ENCODE measurements around the gene TTLL11.
"Not testable (repeated sequence)": the region's sequence is repeated elsewhere in the genome, so short reads cannot be mapped to it uniquely, and the experiment has no call there.

TTLL11 gene

DNA sequence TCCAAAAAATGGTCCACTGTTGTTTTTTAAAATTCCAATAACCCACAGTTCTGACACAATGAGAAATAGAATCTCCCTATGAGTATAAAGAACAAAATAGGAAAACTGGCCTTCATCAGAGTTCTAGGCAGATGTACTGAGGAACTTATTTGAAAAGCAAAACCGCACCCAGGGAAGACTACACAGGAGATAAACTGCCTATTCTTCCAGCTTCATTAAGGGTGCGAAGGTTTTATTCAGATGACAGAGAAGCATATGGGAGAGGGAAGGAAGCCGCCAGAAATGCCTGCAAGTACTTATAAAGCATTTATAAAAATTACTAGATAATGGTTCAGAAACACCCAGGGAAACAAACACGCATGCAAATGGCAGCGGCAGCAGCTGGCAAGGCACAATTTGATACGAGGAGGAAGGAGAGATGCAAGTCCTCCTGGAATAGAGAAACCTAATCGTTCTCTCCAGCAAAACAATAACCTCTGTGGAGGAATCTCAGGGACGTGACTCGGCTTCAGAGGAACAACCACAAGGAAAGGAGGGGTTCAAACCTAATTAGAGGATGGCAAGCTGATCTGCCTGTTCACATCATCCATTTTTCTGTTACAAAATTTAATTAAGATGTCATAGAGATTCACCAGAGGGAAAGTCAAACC is 9.0 kb downstream of the TTLL11 start:
- DNase-seq (ENCODE audit: low spot score) = no peak

DNA sequence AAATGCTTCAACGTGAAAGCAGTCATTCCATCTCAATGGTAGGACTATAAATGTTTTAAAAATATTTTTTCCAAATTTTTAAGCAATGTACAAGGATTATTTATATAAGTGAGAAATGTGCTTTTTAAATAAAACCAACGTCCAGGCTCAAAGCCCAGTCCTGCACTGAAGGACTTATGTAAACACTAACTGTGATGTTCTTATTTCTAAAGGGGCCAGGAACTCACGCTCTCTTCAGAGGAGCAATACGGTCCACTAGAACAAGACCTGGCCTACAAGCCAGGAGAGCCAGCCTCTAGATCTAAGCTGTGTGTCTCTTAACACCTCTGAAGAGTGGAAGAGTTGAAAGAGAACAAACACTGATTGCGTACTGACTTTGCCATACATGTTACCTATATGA is 12.1 kb downstream of the TTLL11 start:
- DNase-seq (ENCODE audit: low spot score) = no peak

DNA sequence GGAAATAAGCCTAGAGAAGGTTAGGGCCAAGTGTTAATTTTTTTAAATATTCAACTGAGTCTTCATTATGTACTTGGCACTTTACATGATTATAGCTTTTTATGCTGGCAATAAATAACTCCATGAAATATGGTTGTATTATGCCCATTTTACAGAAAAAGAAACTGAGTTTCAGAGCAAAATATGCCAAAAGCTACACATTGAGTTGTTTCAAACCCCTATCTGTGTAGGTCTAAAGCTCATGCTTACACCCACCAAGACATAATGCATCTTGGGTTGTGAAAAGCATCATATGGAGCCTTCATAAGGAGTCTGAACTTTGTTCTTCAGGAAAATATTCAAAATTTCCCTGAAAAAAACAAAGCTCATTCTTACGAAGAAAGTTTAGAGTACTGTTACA is 14.6 kb downstream of the TTLL11 start:
- no peak for DNase-seq (ENCODE audit: low spot score)

DNA sequence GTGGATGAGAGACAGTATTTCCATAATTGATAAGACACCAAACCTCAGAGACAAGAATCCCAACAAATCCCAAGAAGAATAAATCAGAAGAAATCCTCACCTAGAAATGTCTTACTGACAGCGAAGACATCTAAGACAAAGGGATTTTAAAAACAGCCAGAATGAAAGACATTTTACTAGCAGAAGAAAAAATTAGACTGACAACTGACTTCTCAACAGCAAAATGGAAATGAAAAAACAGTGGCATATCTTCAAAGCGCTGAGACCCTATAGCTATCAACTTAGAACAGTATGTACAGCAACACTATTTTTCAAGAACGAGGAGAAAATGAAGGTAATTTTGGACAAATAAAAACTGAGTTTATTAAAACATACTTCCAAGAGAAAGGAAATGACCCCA is 16.3 kb downstream of the TTLL11 start:
- no peak for DNase-seq (ENCODE audit: low spot score)

DNA sequence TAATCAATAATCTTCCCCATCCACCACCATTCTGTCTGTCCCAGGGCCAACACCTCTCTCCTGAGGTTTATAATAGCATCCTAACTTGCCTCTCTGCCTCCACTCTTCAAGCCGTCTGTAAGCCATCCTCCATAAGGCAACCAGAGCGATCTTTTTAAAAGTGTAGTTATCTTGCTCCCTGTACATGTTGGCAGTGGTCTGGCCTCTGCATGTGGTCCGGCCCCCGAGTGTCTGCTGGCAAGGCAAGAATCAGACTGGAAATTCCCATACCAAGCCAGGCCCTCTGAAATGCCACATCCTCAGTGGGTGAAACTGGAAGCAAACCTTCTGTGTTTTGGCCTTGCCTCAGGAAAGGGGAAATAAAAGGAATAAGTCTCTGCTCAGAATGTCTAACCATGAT is 17.0 kb downstream of the TTLL11 start:
- no peak for DNase-seq (ENCODE audit: low spot score)

DNA sequence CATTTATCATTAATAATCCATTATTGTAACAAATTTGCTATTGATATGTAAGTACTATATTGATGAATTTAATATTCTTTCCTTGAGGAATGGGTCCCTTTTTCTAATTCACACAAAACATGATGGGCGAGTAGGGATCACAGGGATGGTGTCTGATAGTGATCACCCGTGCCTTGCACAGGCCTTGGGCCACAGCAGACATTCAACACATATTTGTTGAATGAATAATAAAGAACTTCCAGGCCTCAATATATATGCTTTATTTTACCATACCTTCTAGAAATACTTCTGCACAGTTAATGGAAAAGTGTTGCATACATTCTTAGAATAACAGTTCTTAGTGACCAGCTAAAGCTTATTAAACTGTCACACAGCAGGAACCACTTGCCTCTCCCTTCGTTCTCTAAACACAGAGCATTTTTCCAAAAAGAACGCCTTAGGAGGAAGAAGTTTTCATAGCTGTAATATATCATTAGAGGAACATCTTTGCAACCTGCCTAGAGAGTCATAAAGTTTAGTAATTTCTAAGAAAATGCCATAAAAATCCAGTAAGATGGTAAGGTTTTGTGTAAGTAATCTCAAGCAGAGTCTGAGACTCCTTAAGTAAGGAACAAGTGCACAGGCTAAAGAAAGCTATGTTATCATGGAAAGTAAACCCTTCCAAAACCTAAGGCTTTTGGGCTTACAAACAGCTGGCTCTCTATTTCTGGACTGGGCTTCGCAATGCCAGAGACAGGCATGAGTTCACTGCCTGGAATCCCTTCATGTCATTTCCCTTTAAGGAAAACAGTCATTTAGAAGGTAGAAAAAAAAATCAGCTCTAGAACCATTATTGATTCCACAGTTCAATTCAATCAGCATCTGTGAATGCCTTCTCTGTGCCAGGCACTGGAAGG is 17.7 kb downstream of the TTLL11 start:
- DNase-seq (ENCODE audit: low spot score) = no peak

DNA sequence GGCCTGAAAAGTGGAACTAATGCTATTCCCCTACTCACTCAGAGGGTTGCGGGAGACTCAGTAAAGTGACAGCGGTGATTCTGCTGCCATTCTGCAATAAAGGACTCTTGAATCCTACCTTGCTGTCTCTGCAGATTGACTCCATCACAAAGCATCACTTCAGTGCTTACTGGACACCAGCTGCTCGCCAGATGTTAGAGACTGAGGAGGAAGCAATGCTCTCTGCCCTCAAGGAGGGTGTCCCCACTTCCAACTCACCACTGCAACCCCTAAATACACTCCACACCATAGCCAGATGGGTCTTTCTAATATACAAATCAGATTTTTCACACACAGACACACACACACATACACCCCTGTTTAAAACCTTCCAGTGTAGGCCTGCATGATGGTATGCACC is 21.4 kb downstream of the TTLL11 start:
- no peak for DNase-seq (ENCODE audit: low spot score)

DNA sequence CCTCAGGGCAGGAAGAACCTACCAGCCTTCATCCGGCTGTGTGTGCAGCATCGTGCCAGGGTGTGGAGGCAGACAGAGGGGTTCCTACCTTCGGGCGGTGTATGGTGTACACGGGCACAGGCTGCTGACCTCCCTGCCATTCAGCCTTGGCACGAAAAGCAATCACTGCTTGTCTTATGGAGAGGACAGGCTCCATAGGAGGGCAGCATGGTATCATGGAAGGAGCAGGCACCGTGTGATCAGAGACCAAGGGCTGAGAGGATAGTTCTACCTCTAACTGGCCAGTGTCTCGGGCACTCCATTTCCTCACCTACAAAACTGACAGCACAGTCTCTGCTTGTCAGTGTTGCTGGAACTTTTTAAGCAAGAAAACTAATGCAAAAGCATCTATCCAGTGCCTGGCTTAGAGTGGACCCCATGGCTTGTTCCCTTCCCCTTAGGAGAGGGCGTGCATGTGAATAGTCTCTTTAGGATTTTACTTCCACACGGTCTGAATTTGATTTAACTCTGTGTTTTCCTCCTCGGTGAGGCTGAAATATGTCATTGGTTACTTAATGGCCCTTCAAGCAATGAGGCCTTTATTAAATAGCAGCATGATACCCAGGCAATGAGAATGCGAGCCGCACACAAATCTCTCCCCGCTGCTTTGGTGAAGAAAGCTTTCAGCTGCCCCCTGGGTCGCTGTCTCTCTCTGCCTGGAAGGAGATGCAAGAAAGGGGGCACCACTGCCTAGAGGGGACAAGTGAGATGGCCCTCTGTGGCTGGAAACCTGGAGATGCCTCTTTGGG is 22.2 kb downstream of the TTLL11 start:
- no peak for DNase-seq (ENCODE audit: low spot score)

DNA sequence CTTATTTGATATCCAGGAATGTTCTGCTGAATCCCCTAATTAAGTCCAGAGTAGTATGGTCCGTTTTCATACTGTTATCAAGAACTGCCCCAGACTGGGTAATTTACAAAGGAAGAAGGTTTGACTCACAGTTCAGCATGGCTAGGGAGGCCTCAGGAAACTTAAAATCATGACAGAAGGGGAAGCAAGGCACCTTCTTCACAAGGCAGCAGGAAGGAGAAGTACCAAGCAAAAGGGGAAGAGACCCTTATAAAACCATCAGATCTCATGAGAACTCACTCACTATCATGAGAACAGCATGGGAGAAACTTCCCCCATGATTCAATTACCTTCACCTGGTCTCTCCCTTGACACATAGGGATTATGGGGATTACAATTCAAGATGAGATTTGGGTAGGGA is 26.4 kb downstream of the TTLL11 start:
- not testable (repeated sequence) for DNase-seq (ENCODE audit: low spot score)

DNA sequence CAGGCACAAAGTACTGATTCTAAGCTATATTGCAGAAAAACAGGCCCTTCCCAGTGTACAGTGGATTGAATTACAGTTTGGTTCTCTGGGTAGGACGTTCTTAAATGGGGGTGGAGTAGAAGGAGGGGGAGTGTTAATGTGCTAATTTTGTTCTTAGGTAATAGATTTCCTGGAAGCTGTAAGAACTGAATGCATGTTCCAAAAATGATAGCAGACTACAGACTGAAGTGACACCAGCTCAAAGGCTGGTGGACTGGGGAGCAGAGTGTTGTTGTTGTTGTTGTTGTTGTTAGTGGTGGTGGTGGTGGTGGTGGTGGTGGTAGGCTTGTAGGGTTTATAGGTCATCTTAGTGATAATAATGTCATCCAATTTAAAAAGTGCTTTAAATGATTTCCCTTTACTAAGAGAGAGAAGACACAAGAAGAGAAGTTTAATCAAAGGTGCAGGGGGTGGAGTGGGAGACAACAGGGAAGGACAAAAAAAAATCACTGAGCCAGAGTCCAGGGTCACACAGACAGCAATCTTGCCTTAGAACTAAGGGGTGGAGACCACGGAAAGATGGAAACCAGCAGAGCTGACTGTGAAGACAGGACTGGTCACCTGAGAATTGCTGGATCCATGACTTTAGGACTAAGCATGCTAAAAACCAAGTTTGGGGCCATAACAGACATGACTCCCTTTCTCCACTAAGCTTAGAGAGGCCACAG is 27.0 kb downstream of the TTLL11 start:
- no peak for DNase-seq (ENCODE audit: low spot score)

DNA sequence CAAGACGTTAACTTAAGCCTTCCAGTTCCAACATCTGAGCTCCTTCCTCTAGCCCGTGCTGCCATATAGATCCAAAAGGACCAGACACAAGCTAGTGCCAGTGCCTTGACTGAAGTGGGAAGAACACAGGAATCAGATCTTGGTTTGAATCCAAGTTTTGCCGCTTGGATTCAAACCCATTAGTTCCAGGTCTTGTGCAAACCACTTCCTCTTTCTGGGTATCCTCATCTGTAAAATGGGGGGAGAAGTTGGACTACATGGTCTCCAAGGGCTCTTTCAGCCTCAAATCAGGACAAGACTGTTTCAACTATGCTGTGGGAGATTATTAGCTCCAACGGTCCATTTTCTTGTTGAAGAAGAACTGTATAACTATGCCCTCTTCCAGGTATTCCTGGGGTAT is 32.6 kb downstream of the TTLL11 start:
- no peak for DNase-seq (ENCODE audit: low spot score)

DNA sequence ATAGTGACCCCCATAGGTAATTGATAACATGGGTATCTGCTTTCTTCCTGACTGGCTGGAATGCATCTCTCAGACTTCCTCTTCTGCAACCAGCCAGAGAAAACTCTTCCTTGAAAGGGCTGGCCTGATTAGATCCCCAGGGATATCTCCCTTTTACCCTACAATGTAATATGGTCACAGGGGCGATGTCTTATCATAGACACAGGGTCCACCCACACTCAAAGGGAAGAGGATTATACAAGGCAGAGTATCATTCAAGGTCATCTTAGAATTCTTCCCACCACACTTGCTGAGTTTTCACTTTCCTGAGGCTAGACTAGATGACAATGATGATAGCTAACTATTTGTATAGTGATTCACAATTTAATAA is 33.2 kb downstream of the TTLL11 start:
- no peak for DNase-seq (ENCODE audit: low spot score)

DNA sequence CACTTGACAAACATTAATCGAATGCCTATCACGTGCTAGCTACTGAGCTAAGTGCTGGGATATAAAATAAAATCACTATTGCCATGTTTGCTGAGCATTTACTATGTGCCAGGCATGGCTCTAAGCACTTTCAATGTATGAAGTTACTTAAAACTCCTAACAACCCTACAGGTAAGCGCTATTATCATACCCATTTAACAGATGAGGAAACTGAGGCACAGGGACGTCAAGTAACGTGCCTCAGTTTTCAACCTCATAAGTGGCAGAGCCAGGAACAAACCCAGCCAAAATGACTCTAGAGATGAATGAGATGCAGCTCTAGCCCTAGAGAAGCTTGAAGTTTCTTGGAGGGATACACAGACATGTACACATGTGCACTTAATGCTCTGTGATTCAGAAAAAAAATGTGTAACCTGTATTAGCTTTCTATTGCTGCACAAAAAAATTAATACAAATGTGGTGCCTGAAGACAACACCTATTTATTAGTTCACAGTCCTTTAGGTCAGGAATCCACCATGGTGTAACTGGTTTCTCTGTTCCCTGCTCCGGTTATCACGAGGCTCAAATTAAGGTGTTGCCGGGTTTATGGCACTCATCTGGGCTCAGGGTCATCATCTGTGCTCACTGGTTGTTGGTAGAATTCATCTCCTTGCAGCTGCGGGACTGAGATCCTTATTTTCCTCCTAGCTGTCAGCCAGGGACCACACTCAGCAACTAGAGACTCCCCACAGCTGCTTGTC is 33.7 kb downstream of the TTLL11 start:
- DNase-seq (ENCODE audit: low spot score) = no peak

DNA sequence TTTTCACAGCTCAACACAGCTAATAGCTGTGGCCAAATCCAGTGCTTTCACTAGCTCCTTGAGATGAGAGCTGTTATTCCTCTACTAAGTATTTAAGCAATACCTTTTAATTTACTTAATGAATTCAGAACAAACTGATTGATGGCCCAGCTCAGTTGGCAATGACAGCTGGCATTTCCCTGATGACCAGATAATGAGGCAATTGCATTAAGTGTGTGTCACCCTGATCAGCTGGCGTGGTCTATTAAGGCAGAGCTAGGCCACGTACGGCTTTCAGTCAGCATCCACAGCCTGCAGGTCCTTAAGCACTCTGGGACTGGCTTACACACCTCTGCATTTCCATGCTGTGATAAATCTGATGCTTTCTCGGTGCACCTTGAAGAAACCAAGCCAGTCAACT is 34.4 kb downstream of the TTLL11 start:
- DNase-seq (ENCODE audit: low spot score) = no peak

DNA sequence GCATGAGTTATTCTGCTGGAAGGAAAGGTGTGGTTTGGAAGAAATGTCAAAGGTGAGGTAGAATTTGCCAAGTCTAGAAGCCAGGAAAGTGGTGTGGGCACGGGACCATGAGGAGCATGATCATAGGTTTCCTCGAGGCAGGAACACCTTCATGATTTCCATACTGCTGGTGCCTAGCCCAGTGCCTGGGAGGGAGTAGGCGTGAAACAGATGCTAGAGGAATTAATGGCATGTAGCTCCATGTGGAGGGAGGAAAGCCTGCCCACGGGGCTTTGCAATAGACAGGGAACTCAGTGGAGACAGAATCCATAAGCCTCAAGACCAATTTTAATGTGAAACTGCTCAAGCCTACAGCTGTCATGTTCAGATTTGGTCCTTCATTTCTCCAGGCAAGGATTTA is 35.1 kb downstream of the TTLL11 start:
- no peak for DNase-seq (ENCODE audit: low spot score)

DNA sequence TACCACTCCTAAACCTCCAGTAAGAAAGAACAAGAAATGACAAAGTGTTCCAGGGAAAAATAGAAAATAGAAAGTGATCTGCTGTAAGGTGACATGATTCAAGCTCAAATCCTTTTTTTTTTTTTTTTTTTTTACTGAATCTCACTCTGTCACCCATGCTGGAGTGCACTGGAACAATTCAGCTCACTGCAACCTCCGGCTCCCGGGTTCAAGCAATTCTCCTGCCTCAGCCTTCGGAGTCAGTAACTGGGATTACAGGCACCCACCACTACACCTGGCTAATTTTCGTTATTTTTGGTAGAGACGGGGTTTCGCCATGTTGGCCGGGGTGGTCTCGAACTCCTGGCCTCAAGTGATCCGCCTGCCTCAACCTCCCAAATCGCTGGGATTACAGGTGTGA is 35.9 kb downstream of the TTLL11 start:
- DNase-seq (ENCODE audit: low spot score) = no peak

DNA sequence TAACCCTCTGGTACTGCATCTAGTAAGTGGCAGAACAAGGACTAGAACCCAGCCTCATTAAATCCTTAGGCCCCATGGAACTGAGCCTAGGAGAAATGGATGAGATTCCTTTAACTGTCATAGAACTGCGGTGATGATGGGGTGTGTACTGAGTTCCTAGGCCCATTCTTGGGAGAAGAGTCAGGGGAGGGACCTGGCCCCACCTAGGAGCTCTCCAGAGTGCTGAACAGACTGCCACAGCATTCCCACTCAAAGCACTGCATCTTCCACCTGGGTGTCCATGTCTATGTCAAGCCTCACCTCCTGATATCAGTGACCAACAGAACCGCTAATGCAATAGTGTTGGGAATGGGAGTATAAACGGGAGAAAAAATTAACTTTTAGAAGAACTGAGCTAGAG is 36.6 kb downstream of the TTLL11 start:
- no peak for DNase-seq (ENCODE audit: low spot score)

DNA sequence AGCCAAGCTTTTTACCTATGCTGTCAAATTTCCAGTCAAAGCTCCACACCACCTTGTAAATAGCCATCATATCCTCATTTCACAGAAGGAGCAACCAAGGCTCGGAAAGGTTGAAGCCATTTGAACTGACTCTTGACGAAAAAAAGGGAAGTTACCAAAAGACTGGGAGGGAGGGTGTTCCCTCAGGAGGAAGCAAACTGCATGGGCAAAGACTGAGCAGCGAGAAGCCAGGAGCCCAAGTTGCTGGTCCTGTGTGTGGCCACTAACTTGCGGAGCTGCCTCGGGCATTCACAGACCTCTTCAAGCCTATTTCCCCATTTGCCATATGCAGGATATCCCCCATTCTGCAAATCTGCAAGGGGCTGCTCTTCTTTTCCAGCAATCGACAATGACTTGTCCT is 37.4 kb downstream of the TTLL11 start:
- no peak for DNase-seq (ENCODE audit: low spot score)

DNA sequence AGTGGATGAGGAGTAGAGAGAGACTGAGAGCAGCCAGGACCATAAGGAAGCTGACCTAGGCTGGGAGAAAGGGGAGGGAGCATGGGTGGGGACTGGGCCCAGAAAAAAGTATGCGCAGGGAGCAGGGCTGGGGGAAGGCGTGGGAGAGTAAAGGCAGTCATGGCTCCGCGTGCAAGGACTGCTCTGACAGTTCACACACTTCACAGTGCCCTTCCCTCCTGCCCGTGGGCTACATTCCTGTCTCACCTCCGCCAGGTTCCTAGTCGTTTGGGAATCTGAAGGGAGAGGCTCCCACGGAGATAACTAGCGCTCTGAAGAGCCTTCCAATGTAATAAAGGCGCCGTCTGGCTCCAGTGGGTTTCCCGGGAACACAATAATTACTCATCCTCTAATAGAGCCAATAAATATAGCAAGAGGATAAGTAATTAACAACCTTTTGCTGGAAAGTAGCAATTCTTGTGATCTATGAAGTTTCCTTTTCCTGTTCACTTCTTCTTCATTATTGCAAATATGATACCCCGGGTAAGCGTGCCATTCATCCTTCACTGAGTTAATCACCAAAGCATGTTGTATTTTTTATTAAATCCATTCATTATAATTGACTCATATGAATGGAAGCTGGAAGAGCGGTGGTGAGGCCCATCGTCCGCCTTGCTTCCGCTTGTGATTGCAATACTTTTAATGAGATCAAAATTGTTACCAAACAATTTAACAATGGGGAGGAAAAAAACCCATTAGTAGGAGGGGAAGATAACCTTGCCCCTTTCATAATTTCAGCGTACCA is 39.3 kb downstream of the TTLL11 start:
- no peak for DNase-seq (ENCODE audit: low spot score)

DNA sequence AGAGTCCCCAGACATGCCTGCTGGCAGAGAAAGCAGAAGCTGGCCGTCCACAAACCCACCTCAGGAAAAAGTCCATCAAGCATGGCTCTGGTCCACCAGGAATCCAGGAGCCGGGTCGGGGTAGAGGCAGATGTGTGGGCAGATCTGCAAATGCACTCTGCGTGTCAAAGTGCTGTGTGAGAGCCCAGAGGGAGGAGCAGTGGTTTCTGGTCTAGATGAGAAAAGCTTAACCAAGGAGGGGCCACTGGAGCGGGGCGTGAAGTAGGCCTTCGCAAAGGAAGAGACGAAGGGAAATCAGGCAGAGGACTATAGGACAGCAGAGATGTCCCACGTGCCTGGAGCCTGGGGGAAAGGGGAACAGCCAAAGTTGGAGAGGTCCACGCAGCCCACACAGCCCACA is 40.0 kb downstream of the TTLL11 start:
- no peak for DNase-seq (ENCODE audit: low spot score)
